NT2/D1 (cell line): Measurements from ENCODE around the gene GIMAP8.

Experiments used
- DNase-seq: peaks from one replicate; pipeline ENCODE4 v3.0.0-alpha.2; 2011; ENCODE audit warnings: low read depth, low spot score
- H3K27me3 ChIP-seq: 2 replicates; pipeline ENCODE4 v1.6.0; 2011; ENCODE audit warnings: mild to moderate bottlenecking; ENCODE audit not compliant: insufficient read length, insufficient read depth
- H3K36me3 ChIP-seq: 2 replicates; pipeline ENCODE4 v1.6.1; 2011; ENCODE audit warnings: mild to moderate bottlenecking, low read length, mixed read lengths; ENCODE audit not compliant: insufficient read depth, insufficient read length
- H3K4me1 ChIP-seq: 2 replicates; pipeline ENCODE4 v1.5.1; 2011; ENCODE audit not compliant: insufficient read depth, insufficient read length
- H3K4me3 ChIP-seq: 2 replicates; pipeline ENCODE4 v1.5.1; 2011; ENCODE audit warnings: low read depth; ENCODE audit not compliant: insufficient read length
- H3K9ac ChIP-seq: 2 replicates; pipeline ENCODE4 v1.6.0; 2011; ENCODE audit warnings: low read depth; ENCODE audit not compliant: insufficient read length
- H3K9me3 ChIP-seq: 2 replicates; pipeline ENCODE4 v1.5.1; 2011; ENCODE audit warnings: mild to moderate bottlenecking, low read length; ENCODE audit not compliant: insufficient read depth
- SUZ12 ChIP-seq: IDR thresholded peaks from 2 replicates; pipeline ENCODE4 v1.6.1; 2011; ENCODE audit not compliant: insufficient read length, insufficient read depth; ENCODE audit errors: extremely low read depth
- YY1 ChIP-seq: IDR thresholded peaks from 2 replicates; pipeline ENCODE4 v1.6.1; 2011; ENCODE audit not compliant: insufficient read length, insufficient read depth
- ZNF274 ChIP-seq: IDR thresholded peaks from 2 replicates; pipeline ENCODE4 v1.6.1; 2011; ENCODE audit warnings: mild to moderate bottlenecking, low read depth, low read length

GIMAP8 gene

GRCh38 chr7:150412518-150413488, 37.6 kb upstream of the GIMAP8 start:
- H3K27me3 ChIP-seq = no peaks in the 10 kb centered on the region
- no peak for TF ChIP-seq ZNF274
- no peak for TF ChIP-seq YY1
- no peak for TF ChIP-seq SUZ12
- DNase-seq = no peak
- peaks cover 2% of the 10 kb centered on the region for H3K4me1 ChIP-seq
- no peaks in the 10 kb centered on the region for H3K9me3 ChIP-seq
- H3K9ac ChIP-seq = no peak overlapping the region
- H3K36me3 ChIP-seq = peaks cover 18% of the 10 kb centered on the region
- H3K4me3 ChIP-seq = no peak overlapping the region

DNA sequence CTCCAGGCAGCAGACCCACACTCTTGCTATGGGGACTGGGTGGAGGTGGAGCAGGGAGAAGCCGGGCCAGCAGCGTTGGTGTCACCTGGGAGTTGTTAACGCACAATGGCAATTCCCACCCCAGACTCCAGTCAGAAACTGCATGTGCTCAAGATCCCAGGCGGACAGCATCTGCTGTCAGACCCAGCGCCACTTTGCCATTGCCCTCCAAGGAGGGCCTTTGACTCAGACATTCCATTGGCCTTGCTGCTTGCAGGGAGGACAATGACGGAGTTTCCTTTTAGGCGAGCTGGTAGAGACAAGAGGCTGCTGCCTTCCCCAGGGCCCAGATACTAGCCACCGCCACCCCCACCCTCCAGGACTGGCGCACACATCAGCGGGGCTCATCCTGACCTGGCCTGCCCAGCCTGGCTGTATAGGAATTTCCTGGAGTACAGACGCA, 36.8 kb upstream of the GIMAP8 start:
- TF ChIP-seq ZNF274 (no peak), SUZ12 (no peak), YY1 (no peak)
- Histone ChIP-seq H3K4me1 (peaks cover 2% of the 10 kb centered on the region), H3K9ac (no peak overlapping the region), H3K36me3 (peaks cover 18% of the 10 kb centered on the region), H3K27me3 (no peaks in the 10 kb centered on the region), H3K4me3 (no peak overlapping the region), H3K9me3 (no peaks in the 10 kb centered on the region)
- no peak for DNase-seq

DNA sequence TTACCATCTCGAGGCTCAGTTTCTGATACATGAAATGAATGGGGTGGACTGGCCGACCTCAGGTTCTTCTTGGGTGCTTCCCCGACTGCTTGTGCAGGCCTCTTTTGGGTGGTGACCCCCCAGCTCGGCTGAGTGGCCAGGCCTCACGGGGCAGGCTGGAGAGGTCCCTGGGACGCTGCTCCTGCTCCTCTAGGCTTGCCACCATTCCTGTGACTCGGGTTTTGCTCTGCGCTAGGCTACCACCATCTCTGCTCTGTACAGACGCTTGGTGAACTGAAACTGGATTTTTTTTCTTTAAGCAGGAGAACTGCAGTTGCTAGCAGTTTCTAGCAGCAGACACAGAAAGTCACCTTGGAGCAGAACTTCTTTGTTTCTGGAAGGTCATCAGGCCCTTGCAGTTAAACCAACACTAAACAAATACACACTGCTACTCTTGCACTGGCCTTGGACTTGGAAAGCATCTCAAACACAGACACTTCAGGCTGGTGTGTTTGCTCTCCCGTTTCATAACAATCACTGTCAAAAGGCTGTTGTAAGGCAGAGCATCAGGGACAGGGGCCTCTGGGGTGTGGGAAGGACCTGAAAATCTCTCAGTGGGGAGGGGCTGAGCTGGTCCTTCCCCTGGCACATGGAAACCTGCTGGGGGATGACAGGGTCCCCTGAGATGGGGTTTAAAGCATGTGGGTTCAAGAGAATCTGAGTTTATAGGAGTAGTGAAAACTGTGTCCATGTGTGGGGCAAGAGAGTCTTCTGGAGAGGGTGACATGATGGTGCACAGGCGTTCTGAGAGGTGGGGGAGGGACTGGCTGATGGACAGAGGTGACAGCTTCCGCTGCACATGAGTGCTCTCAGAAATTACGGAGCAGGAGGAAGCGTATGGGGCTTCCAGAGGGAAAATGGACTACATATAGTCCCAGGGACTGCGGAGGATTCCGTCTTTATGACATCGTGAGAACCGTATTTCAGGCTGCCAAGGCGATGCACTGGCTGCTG, 35.0 kb upstream of the GIMAP8 start:
- no peak overlapping the region for H3K9ac ChIP-seq
- no peak for DNase-seq
- H3K4me1 ChIP-seq = peaks cover 2% of the 10 kb centered on the region
- peaks cover 2% of the 10 kb centered on the region for H3K27me3 ChIP-seq
- H3K4me3 ChIP-seq = no peak overlapping the region
- no peak for TF ChIP-seq ZNF274
- no peak for TF ChIP-seq SUZ12
- TF ChIP-seq YY1 = no peak
- no peaks in the 10 kb centered on the region for H3K9me3 ChIP-seq
- peaks cover 9% of the 10 kb centered on the region for H3K36me3 ChIP-seq

GRCh38 chr7:150417239-150417638, 33.2 kb upstream of the GIMAP8 start:
- no peak for DNase-seq
- no peak overlapping the region for H3K4me3 ChIP-seq
- TF ChIP-seq YY1 (no peak), SUZ12 (no peak), ZNF274 (no peak)
- H3K36me3 ChIP-seq = no peaks in the 10 kb centered on the region
- peaks cover 2% of the 10 kb centered on the region for H3K4me1 ChIP-seq
- peaks cover 7% of the 10 kb centered on the region for H3K27me3 ChIP-seq
- no peaks in the 10 kb centered on the region for H3K9me3 ChIP-seq
- no peak overlapping the region for H3K9ac ChIP-seq

- TF ChIP-seq ZNF274 (no peak), YY1 (no peak), SUZ12 (no peak)
- DNase-seq = no peak
- Histone ChIP-seq H3K4me3 (no peak overlapping the region), H3K27me3 (peaks cover 7% of the 10 kb centered on the region), H3K4me1 (peaks cover 2% of the 10 kb centered on the region), H3K9me3 (no peaks in the 10 kb centered on the region), H3K9ac (no peak overlapping the region), H3K36me3 (no peaks in the 10 kb centered on the region)
These were observed 32.6 kb upstream of the GIMAP8 start for GRCh38 chr7:150417863-150418262.

- Histone ChIP-seq H3K9ac (no peak overlapping the region), H3K27me3 (peaks cover 7% of the 10 kb centered on the region), H3K36me3 (no peaks in the 10 kb centered on the region), H3K4me3 (no peak overlapping the region), H3K9me3 (no peaks in the 10 kb centered on the region), H3K4me1 (no peaks in the 10 kb centered on the region)
- DNase-seq = no peak
- TF ChIP-seq ZNF274 (no peak), YY1 (no peak), SUZ12 (no peak)
These were observed 30.2 kb upstream of the GIMAP8 start for GRCh38 chr7:150420242-150420641.
